Progenitor cell of endocrine pancreas (in vitro differentiated cells): ENCODE results near the gene DRC7. TPM values are rescaled to one million over a fixed set of nuclear protein-coding genes. Genes with fewer than 3 reads are reported as not detected.

Experiments
- DNase-seq: peaks from one replicate; pipeline ENCODE4 v3.0.0; 2021; ENCODE audit warnings: low spot score; ENCODE audit not compliant: unreplicated experiment
- H3K27ac Mint-ChIP-seq: 2 replicates; pipeline ENCODE4 v1.8.0; 2021; ENCODE audit warnings: mild to moderate bottlenecking, moderate library complexity, mixed read lengths
- H3K27me3 Mint-ChIP-seq: 2 replicates; pipeline ENCODE4 v1.8.0; 2021; ENCODE audit warnings: mixed read lengths
- H3K36me3 Mint-ChIP-seq: 2 replicates; pipeline ENCODE4 v1.8.0; 2022; ENCODE audit warnings: mixed read lengths; ENCODE audit not compliant: insufficient read depth
- H3K4me1 Mint-ChIP-seq: 2 replicates; pipeline ENCODE4 v1.8.0; 2021; ENCODE audit warnings: low read depth, mixed read lengths
- H3K4me3 Mint-ChIP-seq: 2 replicates; pipeline ENCODE4 v1.8.0; 2021; ENCODE audit warnings: low read depth, mild to moderate bottlenecking, moderate library complexity, mixed read lengths
- H3K9me3 Mint-ChIP-seq: 2 replicates; pipeline ENCODE4 v1.8.0; 2021; ENCODE audit warnings: low read depth, mixed read lengths
- total RNA-seq: library from RNA; stranded (reverse); gene quantifications from 2 replicates; pipeline ENCODE4 v1.2.1, GENCODE V29; 2021
- TF ChIP-seq, protein P1 (sequence below): fragments of 200-600 bp; sonication (generic); IDR thresholded peaks from one replicate; pipeline ENCODE4 v1.5.0; 2021; ENCODE audit warnings: antibody characterized with exemption, mild to moderate bottlenecking; ENCODE audit not compliant: unreplicated experiment

The DRC7 gene
- total RNA-seq, 1 donor from 2014 or later: 6.8 TPM

DNA sequence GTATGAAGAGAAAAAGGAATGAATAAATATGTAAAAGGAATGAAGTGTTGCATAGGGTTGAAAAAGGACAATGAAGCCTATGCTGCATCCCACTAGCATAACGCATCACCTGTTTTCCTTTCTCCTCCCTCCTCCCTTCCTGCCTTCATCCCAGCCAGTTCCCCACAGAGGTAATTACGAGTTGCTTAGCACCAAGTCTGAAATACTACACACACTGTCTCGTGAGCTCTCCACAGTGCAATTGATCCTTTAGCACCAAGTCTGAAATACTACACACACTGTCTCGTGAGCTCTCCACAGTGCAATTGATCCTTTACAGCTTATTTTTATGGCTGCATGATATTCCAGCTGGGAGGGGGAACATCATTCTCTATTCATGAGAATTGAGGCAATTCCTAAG lies 1.1 kb upstream of the DRC7 start:
- DNase-seq: no peak
- Mint-ChIP-seq H3K4me1 (peaks cover 22% of the 10 kb centered on the region), H3K4me3 (no peak overlapping the region), H3K27ac (no peak overlapping the region), H3K9me3 (no peaks in the 10 kb centered on the region), H3K27me3 (no peaks in the 10 kb centered on the region), H3K36me3 (no peaks in the 10 kb centered on the region)
- TF ChIP-seq, protein P1, sequence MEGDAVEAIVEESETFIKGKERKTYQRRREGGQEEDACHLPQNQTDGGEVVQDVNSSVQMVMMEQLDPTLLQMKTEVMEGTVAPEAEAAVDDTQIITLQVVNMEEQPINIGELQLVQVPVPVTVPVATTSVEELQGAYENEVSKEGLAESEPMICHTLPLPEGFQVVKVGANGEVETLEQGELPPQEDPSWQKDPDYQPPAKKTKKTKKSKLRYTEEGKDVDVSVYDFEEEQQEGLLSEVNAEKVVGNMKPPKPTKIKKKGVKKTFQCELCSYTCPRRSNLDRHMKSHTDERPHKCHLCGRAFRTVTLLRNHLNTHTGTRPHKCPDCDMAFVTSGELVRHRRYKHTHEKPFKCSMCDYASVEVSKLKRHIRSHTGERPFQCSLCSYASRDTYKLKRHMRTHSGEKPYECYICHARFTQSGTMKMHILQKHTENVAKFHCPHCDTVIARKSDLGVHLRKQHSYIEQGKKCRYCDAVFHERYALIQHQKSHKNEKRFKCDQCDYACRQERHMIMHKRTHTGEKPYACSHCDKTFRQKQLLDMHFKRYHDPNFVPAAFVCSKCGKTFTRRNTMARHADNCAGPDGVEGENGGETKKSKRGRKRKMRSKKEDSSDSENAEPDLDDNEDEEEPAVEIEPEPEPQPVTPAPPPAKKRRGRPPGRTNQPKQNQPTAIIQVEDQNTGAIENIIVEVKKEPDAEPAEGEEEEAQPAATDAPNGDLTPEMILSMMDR: no peak

- Mint-ChIP-seq H3K4me1 (peaks cover 18% of the 10 kb centered on the region), H3K36me3 (no peaks in the 10 kb centered on the region), H3K27ac (peak overlapping the region; percentile 76), H3K4me3 (peak overlapping the region; percentile 82), H3K27me3 (no peaks in the 10 kb centered on the region), H3K9me3 (no peaks in the 10 kb centered on the region)
- TF ChIP-seq, protein P1: no peak
- no peak for DNase-seq
Measured at GRCh38 chr16:57694231-57694724, 328 bp upstream of the DRC7 start.

- no peak overlapping the region for H3K4me3 Mint-ChIP-seq
- TF ChIP-seq, protein P1: no peak
- no peaks in the 10 kb centered on the region for H3K9me3 Mint-ChIP-seq
- peaks cover 18% of the 10 kb centered on the region for H3K4me1 Mint-ChIP-seq
- no peaks in the 10 kb centered on the region for H3K36me3 Mint-ChIP-seq
- DNase-seq: no peak
- H3K27me3 Mint-ChIP-seq: no peaks in the 10 kb centered on the region
- no peak overlapping the region for H3K27ac Mint-ChIP-seq
Measured at GRCh38 chr16:57695680-57696069, 1.1 kb downstream of the DRC7 start.

- TF ChIP-seq, protein P1: no peak
- H3K27me3 Mint-ChIP-seq: no peaks in the 10 kb centered on the region
- H3K4me3 Mint-ChIP-seq: no peak overlapping the region
- no peaks in the 10 kb centered on the region for H3K9me3 Mint-ChIP-seq
- no peak overlapping the region for H3K27ac Mint-ChIP-seq
- DNase-seq: no peak
- H3K36me3 Mint-ChIP-seq: no peaks in the 10 kb centered on the region
- peaks cover 23% of the 10 kb centered on the region for H3K4me1 Mint-ChIP-seq
Measured at GRCh38 chr16:57696240-57696639, 1.6 kb downstream of the DRC7 start.

DNA sequence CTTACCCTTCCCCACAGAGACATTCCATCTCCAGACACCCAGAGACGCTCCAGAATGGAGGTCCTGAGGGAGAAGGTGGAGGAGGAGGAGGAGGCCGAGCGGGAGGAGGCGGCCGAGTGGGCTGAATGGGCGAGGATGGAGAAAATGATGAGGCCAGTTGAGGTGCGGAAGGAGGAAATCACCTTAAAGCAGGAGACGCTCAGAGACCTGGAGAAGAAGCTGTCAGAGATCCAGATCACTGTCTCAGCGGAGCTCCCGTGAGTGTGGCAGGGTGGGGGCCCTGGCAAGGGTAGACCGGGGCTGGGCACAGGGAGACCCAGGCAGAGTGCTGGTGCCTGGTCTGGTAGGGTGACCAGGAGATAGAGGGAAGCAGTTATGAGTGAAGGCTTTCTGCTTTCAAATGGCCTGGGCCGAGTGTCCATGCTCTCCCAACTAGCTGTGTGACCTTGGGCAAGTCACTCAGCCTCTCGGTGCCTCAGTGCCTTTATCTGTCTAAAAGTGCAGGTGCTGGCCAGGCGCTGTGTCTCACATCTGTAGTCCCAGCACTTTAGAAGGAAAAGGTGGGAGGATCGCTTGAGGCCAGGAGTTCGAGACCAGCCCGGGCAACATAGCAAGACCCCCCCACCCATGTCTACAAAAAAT lies 3.4 kb downstream of the DRC7 start:
- TF ChIP-seq, protein P1: no peak
- Mint-ChIP-seq H3K27ac (no peak overlapping the region), H3K36me3 (no peaks in the 10 kb centered on the region), H3K4me1 (peaks cover 34% of the 10 kb centered on the region), H3K4me3 (no peak overlapping the region), H3K9me3 (no peaks in the 10 kb centered on the region), H3K27me3 (no peaks in the 10 kb centered on the region)
- no peak for DNase-seq
